ENCODE data around the gene MEAF6.

Gene MEAF6

DNA sequence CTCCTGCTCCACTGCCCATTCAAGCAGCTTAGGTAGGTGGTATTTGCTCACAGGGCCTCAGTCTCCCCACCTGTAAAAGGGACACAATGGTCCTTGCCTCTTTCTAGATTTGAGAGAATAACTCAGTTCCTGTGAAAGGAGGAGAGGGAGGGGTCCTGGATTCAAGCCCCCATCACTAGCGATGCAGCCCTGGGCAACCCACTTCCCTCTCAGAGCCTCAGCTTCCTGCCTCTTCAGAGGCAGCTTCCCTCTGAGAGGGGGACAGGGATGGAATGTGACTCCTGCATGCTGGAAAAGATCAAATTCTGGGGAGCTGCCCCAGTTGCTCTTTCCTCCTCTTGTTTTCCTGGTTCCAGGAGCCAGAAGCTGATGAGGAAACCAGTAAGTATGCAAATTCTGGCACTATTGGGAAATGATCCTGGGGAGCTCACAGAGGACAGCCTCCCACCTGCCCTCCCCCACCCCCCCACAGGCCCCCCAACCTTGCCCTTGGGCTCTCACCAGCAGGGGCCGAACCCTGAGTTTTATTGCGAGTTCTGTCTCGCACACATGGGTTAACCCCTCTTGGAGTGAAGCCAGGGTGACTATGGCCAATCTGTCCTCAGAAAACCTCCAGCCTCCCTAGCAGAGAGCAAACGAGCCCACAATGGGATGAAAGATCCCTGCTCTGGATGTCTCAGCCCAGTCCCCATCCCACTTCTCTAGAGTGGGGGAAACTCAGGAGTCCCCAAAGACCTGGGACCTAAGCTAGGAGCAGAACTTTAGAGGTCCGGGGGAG lies 28.5 kb downstream of the MEAF6 start:
- Histone ChIP-seq H3K9me3 (no peaks in the 10 kb centered on the region), H3K4me1 (no peaks in the 10 kb centered on the region), H3K27me3 (ENCODE audit: low read depth) (no peaks in the 10 kb centered on the region), H3K4me3 (no peak overlapping the region), H3K36me3 (replicated peaks) (peaks cover 37% of the 10 kb centered on the region)
- in situ Hi-C loops (cut with MboI; ENCODE audit: low sequenced_read_pairs), result no loop called here
- no peak for DNase-seq (ENCODE audit: low spot score in 2 of 2)

DNA sequence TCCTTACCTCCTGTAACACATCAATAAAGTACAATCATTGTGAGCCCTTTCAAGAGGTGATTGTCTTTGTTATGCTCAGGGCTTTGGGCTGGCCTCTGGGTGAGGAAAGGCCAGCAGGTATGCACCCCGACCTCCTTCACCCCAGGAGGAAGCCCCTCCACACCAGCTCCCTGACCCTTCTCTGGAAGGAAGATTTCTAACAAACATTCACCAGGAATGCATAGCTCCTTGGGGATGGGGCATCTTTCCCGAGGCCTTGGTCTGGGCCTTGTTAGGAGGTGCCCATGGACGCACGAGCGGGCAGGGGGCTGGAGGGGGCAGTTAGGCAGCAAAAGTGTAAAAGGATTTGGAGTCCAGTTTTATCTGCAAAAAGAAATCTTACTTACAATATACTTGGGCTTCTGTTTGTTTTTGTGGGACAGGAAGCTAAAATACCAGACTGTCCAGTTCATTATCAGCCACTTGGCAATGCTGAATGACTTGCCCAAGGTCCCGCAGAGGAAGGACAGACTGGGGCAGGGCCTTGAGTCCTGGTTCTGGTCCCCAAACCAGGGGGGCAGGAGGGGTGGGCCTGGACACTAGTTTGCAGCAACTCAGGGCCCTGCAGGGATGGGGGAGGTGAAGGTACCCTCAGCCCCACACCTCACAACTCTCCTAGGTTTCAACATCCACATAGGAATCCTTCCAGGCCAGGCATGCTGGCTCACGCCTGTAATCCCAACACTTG lies 30.1 kb downstream of the MEAF6 start:
- Histone ChIP-seq H3K4me3 (no peak overlapping the region), H3K4me1 (no peaks in the 10 kb centered on the region), H3K36me3 (replicated peaks) (peaks cover 46% of the 10 kb centered on the region), H3K9me3 (no peaks in the 10 kb centered on the region), H3K27me3 (ENCODE audit: low read depth) (no peaks in the 10 kb centered on the region)
- in situ Hi-C loops (cut with MboI; ENCODE audit: low sequenced_read_pairs), result no loop called here
- no peak for DNase-seq (ENCODE audit: low spot score in 2 of 2)

DNA sequence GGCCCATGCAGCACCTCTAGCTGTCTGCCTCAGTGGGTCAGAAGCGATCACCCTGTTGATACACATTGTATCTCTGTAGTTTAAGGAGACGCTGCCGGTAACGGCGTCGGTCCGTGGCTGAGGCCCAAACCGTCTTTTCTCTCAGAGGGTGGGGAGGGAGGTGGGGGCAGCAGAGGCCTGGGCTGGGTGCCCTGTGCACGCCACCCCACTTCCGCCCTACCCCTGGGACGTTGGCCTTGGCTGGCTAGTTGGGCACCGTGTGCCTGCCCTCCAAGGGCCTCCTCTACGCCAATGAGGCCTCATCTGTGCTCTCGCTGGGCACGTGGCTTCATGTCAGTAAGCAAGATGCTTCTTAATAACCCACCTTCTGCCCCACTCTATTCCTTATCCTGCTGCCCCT lies 30.8 kb downstream of the MEAF6 start:
- in situ Hi-C loops (cut with MboI; ENCODE audit: low sequenced_read_pairs), result no loop called here
- Histone ChIP-seq H3K4me3 (no peak overlapping the region), H3K36me3 (replicated peaks) (peaks cover 51% of the 10 kb centered on the region), H3K27me3 (ENCODE audit: low read depth) (no peaks in the 10 kb centered on the region), H3K9me3 (no peaks in the 10 kb centered on the region), H3K4me1 (no peaks in the 10 kb centered on the region)
- no peak for DNase-seq (ENCODE audit: low spot score in 2 of 2)

DNA sequence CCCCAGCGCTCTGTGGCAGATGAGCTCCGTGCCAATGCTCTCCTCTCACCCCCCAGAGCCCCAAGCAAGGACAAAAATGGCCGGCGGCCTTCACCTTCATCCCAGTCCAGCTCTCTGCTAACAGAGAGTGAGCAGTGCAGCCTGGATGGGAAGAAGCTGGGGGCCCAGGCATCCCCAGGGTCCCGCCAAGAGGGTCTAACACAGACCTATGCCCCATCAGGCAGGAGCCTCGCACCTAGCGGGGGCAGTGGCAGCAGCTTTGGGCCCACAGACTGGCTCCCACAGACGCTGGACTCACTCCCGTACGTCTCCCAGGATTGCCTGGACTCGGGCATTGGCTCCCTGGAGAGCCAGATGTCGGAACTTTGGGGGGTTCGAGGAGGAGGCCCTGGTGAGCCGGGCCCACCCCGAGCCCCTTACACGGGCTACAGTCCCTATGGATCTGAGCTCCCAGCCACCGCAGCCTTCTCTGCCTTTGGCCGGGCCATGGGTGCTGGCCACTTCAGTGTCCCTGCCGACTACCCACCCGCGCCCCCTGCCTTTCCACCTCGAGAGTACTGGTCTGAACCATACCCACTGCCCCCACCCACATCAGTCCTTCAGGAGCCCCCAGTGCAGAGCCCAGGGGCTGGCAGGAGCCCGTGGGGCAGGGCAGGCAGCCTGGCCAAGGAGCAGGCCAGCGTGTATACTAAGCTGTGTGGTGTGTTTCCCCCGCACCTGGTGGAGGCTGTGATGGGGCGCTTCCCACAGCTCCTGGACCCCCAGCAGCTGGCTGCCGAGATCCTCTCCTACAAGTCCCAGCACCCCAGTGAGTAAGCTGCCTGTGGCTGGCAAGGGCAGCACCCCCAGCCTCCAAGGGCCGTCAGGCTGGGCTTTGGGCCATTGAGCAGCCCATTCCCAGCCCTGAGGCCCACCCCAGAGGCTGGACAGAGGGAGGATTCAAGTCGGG lies 31.5 kb downstream of the MEAF6 start:
- Histone ChIP-seq H3K9me3 (no peaks in the 10 kb centered on the region), H3K4me1 (no peaks in the 10 kb centered on the region), H3K36me3 (replicated peaks) (peaks cover 55% of the 10 kb centered on the region), H3K4me3 (no peak overlapping the region), H3K27me3 (ENCODE audit: low read depth) (no peaks in the 10 kb centered on the region)
- in situ Hi-C loops (cut with MboI; ENCODE audit: low sequenced_read_pairs), result no loop called here
- no peak for DNase-seq (ENCODE audit: low spot score in 2 of 2)

DNA sequence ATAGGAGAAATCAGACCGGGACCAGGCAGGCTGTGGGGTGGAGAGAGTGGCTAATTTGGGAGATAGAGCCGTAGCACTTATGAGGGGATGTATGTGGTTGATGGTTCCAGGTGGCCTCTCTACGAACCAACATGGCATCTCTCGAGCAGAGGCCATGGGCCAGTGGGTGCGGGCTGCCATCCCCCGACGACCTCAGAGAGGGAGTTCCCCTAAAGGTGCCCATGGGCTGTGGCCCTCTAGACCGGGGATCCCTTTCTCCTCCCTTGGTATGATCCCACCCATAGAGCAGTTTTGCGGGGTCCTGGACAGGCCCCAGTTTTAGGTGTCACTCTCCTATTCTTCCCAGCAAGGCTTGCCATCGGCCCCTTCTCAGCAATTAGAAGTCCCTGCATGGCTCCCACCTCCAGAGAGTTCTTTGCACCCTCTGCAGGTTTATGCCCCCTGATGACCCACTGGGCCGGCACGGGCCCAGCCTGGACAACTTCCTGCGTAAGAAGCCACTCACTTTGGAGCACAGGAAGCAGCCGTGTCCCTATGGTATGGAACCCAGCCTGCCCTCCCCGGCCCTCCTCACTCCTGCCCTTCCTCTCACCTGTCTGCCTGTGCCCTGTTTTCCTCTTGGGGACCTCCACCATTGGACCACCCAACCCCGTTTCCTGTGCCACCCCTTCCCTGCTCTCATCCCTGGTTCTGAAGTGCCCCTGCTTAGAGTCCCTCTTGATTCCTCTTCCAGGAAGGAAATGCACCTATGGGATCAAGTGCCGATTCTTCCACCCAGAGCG lies 32.4 kb downstream of the MEAF6 start:
- in situ Hi-C loops (cut with MboI; ENCODE audit: low sequenced_read_pairs), result no loop called here
- H3K9me3 ChIP-seq, result no peaks in the 10 kb centered on the region
- DNase-seq (ENCODE audit: low spot score in 2 of 2), result no peak
- no peaks in the 10 kb centered on the region for H3K4me1 ChIP-seq
- H3K4me3 ChIP-seq, result no peak overlapping the region
- peaks cover 62% of the 10 kb centered on the region for H3K36me3 ChIP-seq (replicated peaks)
- no peaks in the 10 kb centered on the region for H3K27me3 ChIP-seq (ENCODE audit: low read depth)

DNA sequence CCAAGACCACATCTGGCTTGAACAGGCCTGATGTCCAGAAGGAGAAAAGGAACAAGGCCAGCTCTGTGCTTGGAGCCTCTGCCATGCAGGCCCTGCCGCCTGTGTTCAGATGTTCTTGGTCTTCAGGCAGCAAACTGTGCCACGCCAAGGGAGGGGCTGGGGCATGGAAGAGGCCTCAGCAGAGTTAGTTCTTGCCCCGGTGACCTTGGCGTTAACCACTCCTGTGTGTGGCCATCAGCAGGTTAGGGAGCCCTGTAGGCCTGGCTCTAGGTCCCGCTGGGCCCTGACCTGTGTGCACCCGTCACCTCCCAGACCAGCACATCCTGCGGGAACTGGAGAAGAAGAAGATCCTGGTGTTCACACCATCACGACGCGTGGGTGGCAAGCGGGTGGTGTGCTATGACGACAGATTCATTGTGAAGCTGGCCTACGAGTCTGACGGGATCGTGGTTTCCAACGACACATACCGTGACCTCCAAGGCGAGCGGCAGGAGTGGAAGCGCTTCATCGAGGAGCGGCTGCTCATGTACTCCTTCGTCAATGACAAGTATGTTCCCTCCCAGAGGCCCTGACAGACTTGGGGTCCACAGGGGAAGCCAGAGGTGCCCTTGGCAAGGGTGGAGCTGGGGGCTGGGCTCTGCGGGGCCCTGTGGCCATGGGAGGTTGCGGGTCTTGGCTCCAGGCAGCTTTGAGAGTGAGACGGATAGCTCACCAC lies 33.1 kb downstream of the MEAF6 start:
- H3K4me3 ChIP-seq, result no peak overlapping the region
- no peaks in the 10 kb centered on the region for H3K27me3 ChIP-seq (ENCODE audit: low read depth)
- peaks cover 70% of the 10 kb centered on the region for H3K36me3 ChIP-seq (replicated peaks)
- H3K9me3 ChIP-seq, result no peaks in the 10 kb centered on the region
- in situ Hi-C loops (cut with MboI; ENCODE audit: low sequenced_read_pairs), result no loop called here
- peaks cover 5% of the 10 kb centered on the region for H3K4me1 ChIP-seq
- DNase-seq (ENCODE audit: low spot score in 2 of 2), result no peak

DNA sequence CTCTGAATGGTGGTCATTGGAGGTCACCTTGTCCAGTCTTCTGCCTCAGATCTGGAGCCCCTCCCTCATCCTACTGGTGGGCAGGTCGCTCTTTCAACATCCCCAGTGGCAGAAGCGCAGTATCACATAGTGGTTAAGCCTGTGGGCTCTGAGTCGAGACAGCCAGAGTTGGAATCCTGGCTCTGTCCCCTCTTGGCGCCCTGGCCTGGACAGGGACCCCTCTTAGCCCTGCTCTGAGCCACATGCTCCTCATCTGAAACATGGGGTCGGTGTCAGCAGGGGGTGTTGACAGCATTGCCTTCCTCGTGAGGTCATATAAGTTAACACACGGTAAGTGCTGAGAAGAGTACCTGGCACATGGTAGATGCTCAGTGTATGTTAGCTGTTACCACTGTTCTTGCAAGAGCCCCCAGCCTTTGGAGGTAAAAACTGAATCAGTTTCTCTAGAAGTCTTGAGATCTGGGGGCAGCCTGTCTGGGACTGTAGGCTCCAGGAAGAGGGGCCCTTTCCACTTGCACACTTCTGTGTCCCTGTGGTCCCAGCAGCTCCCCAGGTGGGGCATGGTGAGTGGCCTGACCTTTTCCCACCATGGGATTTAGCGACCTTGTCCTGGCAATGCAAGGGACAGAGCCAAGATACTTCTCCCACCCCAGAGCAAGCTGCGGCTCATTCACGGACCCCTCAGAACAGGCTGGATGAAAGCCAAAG lies 33.8 kb downstream of the MEAF6 start:
- Histone ChIP-seq H3K4me3 (no peak overlapping the region), H3K4me1 (peaks cover 12% of the 10 kb centered on the region), H3K27me3 (ENCODE audit: low read depth) (no peaks in the 10 kb centered on the region), H3K36me3 (replicated peaks) (peaks cover 77% of the 10 kb centered on the region), H3K9me3 (no peaks in the 10 kb centered on the region)
- in situ Hi-C loops (cut with MboI; ENCODE audit: low sequenced_read_pairs), result no loop called here
- DNase-seq (ENCODE audit: low spot score in 2 of 2), result no peak

DNA sequence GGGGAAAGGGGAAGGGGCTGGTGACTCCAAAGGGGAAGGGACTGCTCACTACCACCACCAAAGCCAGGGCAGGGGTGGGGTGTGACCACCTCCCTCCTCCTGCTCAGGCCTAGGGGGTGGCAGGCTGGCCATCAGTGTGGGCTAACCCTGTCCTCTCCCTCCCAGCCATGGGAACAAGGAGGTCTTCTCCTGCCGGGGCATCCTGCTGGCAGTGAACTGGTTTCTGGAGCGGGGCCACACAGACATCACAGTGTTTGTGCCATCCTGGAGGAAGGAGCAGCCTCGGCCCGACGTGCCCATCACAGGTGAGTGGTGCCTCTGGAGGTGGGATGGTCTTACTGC lies 34.5 kb downstream of the MEAF6 start:
- Histone ChIP-seq H3K36me3 (replicated peaks) (peaks cover 78% of the 10 kb centered on the region), H3K4me1 (peaks cover 14% of the 10 kb centered on the region), H3K4me3 (no peak overlapping the region), H3K27me3 (ENCODE audit: low read depth) (no peaks in the 10 kb centered on the region), H3K9me3 (no peaks in the 10 kb centered on the region)
- in situ Hi-C loops (cut with MboI; ENCODE audit: low sequenced_read_pairs), result no loop called here
- DNase-seq (ENCODE audit: low spot score in 2 of 2), result no peak

DNA sequence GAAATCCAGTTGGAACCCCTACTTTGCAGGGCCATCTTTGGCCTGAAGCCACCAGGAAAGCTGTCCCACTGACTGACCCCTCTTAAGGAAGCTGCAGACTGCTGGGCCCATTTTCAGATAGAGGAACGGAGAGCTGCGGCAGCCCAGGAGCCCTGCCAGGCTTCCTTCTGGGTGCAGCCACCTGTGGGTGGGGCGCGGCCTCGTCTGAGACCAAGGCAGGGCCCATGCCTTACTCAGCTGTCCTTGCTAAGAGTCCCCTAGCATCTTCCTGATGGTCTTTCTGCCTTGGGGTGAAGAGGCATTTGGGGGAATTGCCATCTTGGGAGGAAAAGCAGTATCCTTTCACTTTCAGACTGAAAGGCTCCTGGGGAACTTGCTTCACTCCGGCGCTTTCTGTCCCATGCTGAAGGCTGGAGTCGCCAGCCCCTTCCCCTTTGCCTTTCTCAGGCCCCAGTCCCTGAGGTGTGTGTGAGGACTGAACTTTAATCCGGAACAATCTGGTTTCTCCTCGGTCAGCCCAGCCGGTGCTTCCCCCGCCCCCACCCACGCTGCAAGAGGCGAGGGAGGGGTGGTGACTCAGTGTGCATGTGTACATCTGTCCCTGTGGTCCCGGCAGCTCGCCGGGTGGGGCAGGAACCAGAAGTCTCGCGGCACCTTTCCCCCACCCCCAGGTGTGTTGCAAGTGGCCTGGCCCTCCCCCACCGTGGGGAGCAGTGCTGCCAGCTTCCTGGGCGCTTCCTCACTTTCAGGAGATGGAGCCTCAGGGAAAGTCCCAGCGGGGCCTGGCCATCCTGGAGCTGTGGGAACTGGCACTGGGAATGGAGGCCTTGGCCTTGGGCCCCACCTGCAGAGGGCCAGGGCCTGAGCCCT lies 35.1 kb downstream of the MEAF6 start:
- Histone ChIP-seq H3K27me3 (ENCODE audit: low read depth) (no peaks in the 10 kb centered on the region), H3K4me3 (no peak overlapping the region), H3K36me3 (replicated peaks) (peaks cover 76% of the 10 kb centered on the region), H3K4me1 (peaks cover 14% of the 10 kb centered on the region), H3K9me3 (no peaks in the 10 kb centered on the region)
- in situ Hi-C loops (cut with MboI; ENCODE audit: low sequenced_read_pairs), result no loop called here
- DNase-seq (ENCODE audit: low spot score in 2 of 2), result no peak

DNA sequence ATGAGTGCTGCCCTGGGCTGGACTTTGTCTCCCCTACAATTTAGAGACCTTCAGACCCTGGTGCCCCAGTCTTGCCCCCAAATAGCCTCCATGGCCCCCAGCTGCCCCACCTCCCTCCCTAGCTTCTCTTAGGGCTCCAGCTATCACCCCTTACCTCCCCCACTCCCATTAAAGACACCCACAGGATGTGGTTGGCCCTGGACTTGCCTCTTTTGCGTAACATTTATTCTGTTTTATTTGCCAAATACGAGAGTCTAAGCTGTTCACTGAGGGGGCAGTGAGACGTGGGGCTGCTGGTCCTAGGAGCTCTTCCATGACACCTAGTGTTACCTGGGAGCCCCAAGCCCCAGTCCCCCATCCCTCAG lies 35.7 kb downstream of the MEAF6 start:
- in situ Hi-C loops (cut with MboI; ENCODE audit: low sequenced_read_pairs), result no loop called here
- DNase-seq (ENCODE audit: low spot score in 2 of 2), result no peak
- Histone ChIP-seq H3K4me3 (no peak overlapping the region), H3K4me1 (peaks cover 16% of the 10 kb centered on the region), H3K27me3 (ENCODE audit: low read depth) (no peaks in the 10 kb centered on the region), H3K9me3 (no peaks in the 10 kb centered on the region), H3K36me3 (replicated peaks) (peaks cover 73% of the 10 kb centered on the region)

DNA sequence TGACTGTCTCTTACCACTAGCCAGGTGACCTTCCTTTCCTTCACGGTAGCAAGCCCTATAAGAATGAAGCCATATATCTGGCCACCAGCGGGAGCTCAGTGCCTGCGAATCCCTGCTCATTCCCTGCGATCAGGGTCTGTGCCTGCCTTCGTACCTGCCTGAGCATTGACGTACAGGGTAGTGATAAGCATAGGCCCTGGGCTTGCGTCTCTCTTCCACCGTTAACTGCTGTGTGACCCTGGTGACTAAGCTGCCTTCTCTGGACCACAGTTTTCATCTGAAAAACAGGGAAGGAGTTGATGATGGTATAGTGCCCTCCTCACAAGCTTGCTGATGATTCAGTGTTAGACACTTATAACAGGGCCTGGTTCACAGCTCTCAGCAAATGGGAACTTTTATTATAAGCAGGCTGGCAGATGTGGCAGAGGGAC lies 36.1 kb downstream of the MEAF6 start:
- H3K4me3 ChIP-seq, result no peak overlapping the region
- in situ Hi-C loops (cut with MboI; ENCODE audit: low sequenced_read_pairs), result no loop called here
- no peaks in the 10 kb centered on the region for H3K27me3 ChIP-seq (ENCODE audit: low read depth)
- H3K9me3 ChIP-seq, result no peaks in the 10 kb centered on the region
- H3K36me3 ChIP-seq (replicated peaks), result peaks cover 70% of the 10 kb centered on the region
- H3K4me1 ChIP-seq, result peaks cover 19% of the 10 kb centered on the region
- no peak for DNase-seq (ENCODE audit: low spot score in 2 of 2)

DNA sequence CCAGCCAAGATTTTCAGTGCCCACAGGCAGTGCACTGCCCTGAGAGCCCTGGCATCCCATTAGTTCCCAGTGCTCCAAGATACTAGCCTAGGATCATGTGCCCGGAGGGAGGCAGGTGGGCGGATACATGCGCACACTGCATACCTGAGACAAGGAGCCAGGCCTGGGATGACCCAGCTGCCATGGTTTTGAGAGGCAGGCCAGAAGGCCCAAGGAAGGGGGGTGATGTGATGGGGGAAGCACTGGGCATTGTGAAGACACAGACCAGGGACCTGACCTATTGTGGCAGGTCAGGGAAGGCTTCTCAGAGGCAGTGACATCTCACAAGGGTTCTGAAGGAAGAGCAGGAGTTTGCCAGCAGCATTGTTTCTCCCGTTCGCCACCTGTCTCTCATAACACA lies 36.6 kb downstream of the MEAF6 start:
- Histone ChIP-seq H3K4me3 (no peak overlapping the region), H3K9me3 (no peaks in the 10 kb centered on the region), H3K36me3 (replicated peaks) (peaks cover 67% of the 10 kb centered on the region), H3K27me3 (ENCODE audit: low read depth) (no peaks in the 10 kb centered on the region), H3K4me1 (peaks cover 19% of the 10 kb centered on the region)
- in situ Hi-C loops (cut with MboI; ENCODE audit: low sequenced_read_pairs), result no loop called here
- DNase-seq (ENCODE audit: low spot score in 2 of 2), result no peak

Measured in HAP-1 (cell line).